KG1 (cell line): ENCODE data around the gene DOLK.
"Not testable (repeated sequence)": the region's sequence is repeated elsewhere in the genome, so short reads cannot be mapped to it uniquely, and the experiment has no call there.

Source experiments
- DNase-seq: peaks from one replicate; lab custom pipeline; 2025; lab: John Stamatoyannopoulos, UW

The DOLK gene

GRCh38 chr9:128947527-128948301, at the start of gene DOLK, which contains the start of gene NUP188:
TSS of gene DOLK (minus strand) at chr9:128947603. CDS start at chr9:128947303, 300 bp downstream.
TSS of gene NUP188 (plus strand) at chr9:128947699. CDS start at chr9:128947720, 21 bp downstream.
- DNase-seq, result peak; percentile 93

- no peak for DNase-seq
These were observed 48.4 kb upstream of the DOLK start for GRCh38 chr9:128995791-128996190.

GRCh38 chr9:128992995-128993394, 45.6 kb upstream of the DOLK start:
- no peak for DNase-seq

- no peak for DNase-seq
These were observed 40.4 kb upstream of the DOLK start for GRCh38 chr9:128987805-128988204.

- DNase-seq, result no peak
These were observed 39.3 kb upstream of the DOLK start for GRCh38 chr9:128986671-128987070.

- no peak for DNase-seq
These were observed 36.1 kb upstream of the DOLK start for GRCh38 chr9:128983536-128983935.

GRCh38 chr9:128979111-128979510, 31.7 kb upstream of the DOLK start:
- no peak for DNase-seq

- no peak for DNase-seq
These were observed 25.6 kb upstream of the DOLK start for GRCh38 chr9:128972956-128973355.

- DNase-seq, result no peak
These were observed 22.1 kb upstream of the DOLK start for GRCh38 chr9:128969491-128969890.

GRCh38 chr9:128961403-128961802, 14.0 kb upstream of the DOLK start:
- not testable (repeated sequence) for DNase-seq

GRCh38 chr9:128947277-128947526, 201 bp downstream of the DOLK start:
- DNase-seq, result no peak

GRCh38 chr9:128946571-128947276, 679 bp downstream of the DOLK start:
- DNase-seq, result no peak

GRCh38 chr9:128945798-128946501, 1.5 kb downstream of the DOLK start:
- DNase-seq, result no peak

- not testable (repeated sequence) for DNase-seq
These were observed 2.4 kb downstream of the DOLK start for GRCh38 chr9:128944966-128945365.

- DNase-seq, result no peak
These were observed 3.4 kb downstream of the DOLK start for GRCh38 chr9:128943832-128944620.

GRCh38 chr9:128940946-128941755, 6.3 kb downstream of the DOLK start:
- DNase-seq, result no peak

- no peak for DNase-seq
These were observed 7.0 kb downstream of the DOLK start for GRCh38 chr9:128940271-128940921.

GRCh38 chr9:128937310-128938165, 9.9 kb downstream of the DOLK start:
- DNase-seq, result no peak

GRCh38 chr9:128936171-128936865, 11.1 kb downstream of the DOLK start:
- DNase-seq, result no peak
